GM12874 (cell line): Measurements from ENCODE around the gene GULP1.

ENCODE experiments used
- CTCF ChIP-seq: IDR thresholded peaks from 2 replicates; pipeline ENCODE4 v1.5.1; 2011; ENCODE audit warnings: low read depth, mild to moderate bottlenecking, control low read depth, low read length, moderate library complexity; ENCODE audit not compliant: insufficient read depth

The GULP1 gene

GRCh38 chr2:188572592-188572991 is 280.9 kb downstream of the GULP1 start:
- TF ChIP-seq CTCF = no peak

GRCh38 chr2:188573453-188573852 is 281.8 kb downstream of the GULP1 start:
- TF ChIP-seq CTCF = no peak

- no peak for TF ChIP-seq CTCF
Measured at GRCh38 chr2:188576006-188576405, 284.3 kb downstream of the GULP1 start.

- no peak for TF ChIP-seq CTCF
Measured at GRCh38 chr2:188576651-188577050, 285.0 kb downstream of the GULP1 start.

- TF ChIP-seq CTCF = no peak
Measured at GRCh38 chr2:188577231-188577630, 285.6 kb downstream of the GULP1 start.

- no peak for TF ChIP-seq CTCF
Measured at GRCh38 chr2:188580738-188581137, 289.1 kb downstream of the GULP1 start.

GRCh38 chr2:188582211-188582610 is 290.5 kb downstream of the GULP1 start:
- TF ChIP-seq CTCF = no peak

- TF ChIP-seq CTCF = no peak
Measured at GRCh38 chr2:188588235-188588634, 296.6 kb downstream of the GULP1 start.
